Measurements from ENCODE around the gene MAGI2. TPM values are rescaled to one million over a fixed set of nuclear protein-coding genes. Genes with fewer than 3 reads are reported as not detected.
A peak's percentile ranks its signal among the peaks of the same experiment; 100 is the strongest.

MAGI2 gene
- total RNA-seq, 2 donors from 2014 or later = 10.3 to 19.2 TPM

GRCh38 chr7:78345979-78346378 is 1107.5 kb downstream of the MAGI2 start:
- DNase-seq = no peak
- H3K4me3 Mint-ChIP-seq = no peak overlapping the region
- WGBS, 2 experiments (ENCODE audit: insufficient coverage in 1 of 2, insufficient read length in 1 of 2) = 96% methylated on average over 3 of the region's 3 CpGs
- Histone ChIP-seq H3K4me3 (ENCODE audit: low read length) (no peak overlapping the region), H3K27me3 (ENCODE audit: control insufficient read depth, insufficient read depth, low read length, poor library complexity, severe bottlenecking) (peaks cover 7% of the 10 kb centered on the region), H3K9ac (ENCODE audit: extremely low read depth, low read length, poor library complexity, severe bottlenecking) (no peak overlapping the region), H3K36me3 (ENCODE audit: control insufficient read depth, insufficient read depth, low read length) (no peaks in the 10 kb centered on the region), H3K9me3 (ENCODE audit: control insufficient read depth, low read length) (no peaks in the 10 kb centered on the region), H3K27ac (ENCODE audit: low read depth, low read length) (no peak overlapping the region), H3K4me1 (ENCODE audit: control insufficient read depth, insufficient read depth, low read length) (peaks cover 13% of the 10 kb centered on the region)
- TF ChIP-seq CTCF (conservative IDR thresholded peaks at IDR 0.05) = no peak
- peaks cover 9% of the 10 kb centered on the region for H3K36me3 Mint-ChIP-seq (ENCODE audit: low read depth)
- peaks cover 4% of the 10 kb centered on the region for H3K9me3 Mint-ChIP-seq
- no peak overlapping the region for H3K27ac Mint-ChIP-seq
- H3K27me3 Mint-ChIP-seq (ENCODE audit: insufficient read depth) = no peaks in the 10 kb centered on the region
- H3K4me1 Mint-ChIP-seq = peaks cover 55% of the 10 kb centered on the region

GRCh38 chr7:78345293-78345911 is 1108.1 kb downstream of the MAGI2 start:
- H3K9ac ChIP-seq (ENCODE audit: extremely low read depth, low read length, poor library complexity, severe bottlenecking) = no peak overlapping the region
- H3K9me3 ChIP-seq (ENCODE audit: control insufficient read depth, low read length) = no peaks in the 10 kb centered on the region
- H3K27ac ChIP-seq (ENCODE audit: low read depth, low read length) = no peak overlapping the region
- WGBS, 2 experiments (ENCODE audit: insufficient coverage in 1 of 2, insufficient read length in 1 of 2) = 94 to 95% methylated on average over 14 of the region's 14 CpGs
- DNase-seq = peak; percentile 52
- Mint-ChIP-seq H3K36me3 (ENCODE audit: low read depth) (peaks cover 9% of the 10 kb centered on the region), H3K4me3 (no peak overlapping the region), H3K4me1 (peaks cover 50% of the 10 kb centered on the region), H3K9me3 (peaks cover 4% of the 10 kb centered on the region), H3K27me3 (ENCODE audit: insufficient read depth) (no peaks in the 10 kb centered on the region), H3K27ac (no peak overlapping the region)
- no peak for TF ChIP-seq CTCF (conservative IDR thresholded peaks at IDR 0.05)
- H3K4me1 ChIP-seq (ENCODE audit: control insufficient read depth, insufficient read depth, low read length) = peaks cover 7% of the 10 kb centered on the region
- H3K4me3 ChIP-seq (ENCODE audit: low read length) = no peak overlapping the region
- H3K36me3 ChIP-seq (ENCODE audit: control insufficient read depth, insufficient read depth, low read length) = no peaks in the 10 kb centered on the region
- H3K27me3 ChIP-seq (ENCODE audit: control insufficient read depth, insufficient read depth, low read length, poor library complexity, severe bottlenecking) = peaks cover 7% of the 10 kb centered on the region

- Histone ChIP-seq H3K9ac (ENCODE audit: extremely low read depth, low read length, poor library complexity, severe bottlenecking) (no peak overlapping the region), H3K9me3 (ENCODE audit: control insufficient read depth, low read length) (no peaks in the 10 kb centered on the region), H3K27me3 (ENCODE audit: control insufficient read depth, insufficient read depth, low read length, poor library complexity, severe bottlenecking) (no peaks in the 10 kb centered on the region), H3K4me3 (ENCODE audit: low read length) (no peak overlapping the region), H3K36me3 (ENCODE audit: control insufficient read depth, insufficient read depth, low read length) (no peaks in the 10 kb centered on the region), H3K27ac (ENCODE audit: low read depth, low read length) (no peak overlapping the region), H3K4me1 (ENCODE audit: control insufficient read depth, insufficient read depth, low read length) (peaks cover 5% of the 10 kb centered on the region)
- Mint-ChIP-seq H3K27ac (no peak overlapping the region), H3K36me3 (ENCODE audit: low read depth) (peaks cover 3% of the 10 kb centered on the region), H3K27me3 (ENCODE audit: insufficient read depth) (no peaks in the 10 kb centered on the region), H3K4me1 (peaks cover 16% of the 10 kb centered on the region), H3K9me3 (no peaks in the 10 kb centered on the region), H3K4me3 (no peak overlapping the region)
- DNase-seq = no peak
- WGBS, 2 experiments (ENCODE audit: insufficient coverage in 1 of 2, insufficient read length in 1 of 2) = 91% methylated on average over 3 of the region's 3 CpGs; no CpG with 5 or more reads in 1 of the 2 experiments
- no peak for TF ChIP-seq CTCF (conservative IDR thresholded peaks at IDR 0.05)
Observed at GRCh38 chr7:78334426-78334825, 1119.0 kb downstream of the MAGI2 start.
